Measurements from ENCODE around the gene OSBP2. TPM values are rescaled to one million over a fixed set of nuclear protein-coding genes. Genes with fewer than 3 reads are reported as not detected.

OSBP2 gene
- total and polyA plus RNA-seq, 2 of the 13 experiments (the other 11 are each of a cell fraction or from before 2014, with no cell fraction given) = 5.0 to 7.7 TPM

- TF ChIP-seq PBX2 (CRISPR knock-in tag; IDR thresholded peaks at IDR 0.05) (no peak), CSRNP2 (CRISPR knock-in tag; conservative IDR thresholded peaks at IDR 0.05; ENCODE audit: low read depth) (no peak), MLX (CRISPR knock-in tag; IDR thresholded peaks at IDR 0.05) (no peak)
Measured at GRCh38 chr22:30940685-30941362, 246.2 kb downstream of the OSBP2 start (continued).

GRCh38 chr22:30941363-30941740 lies 246.7 kb downstream of the OSBP2 start:
- Histone ChIP-seq H2AFZ (ENCODE audit: low read length) (no peak overlapping the region), H3K9ac (ENCODE audit: insufficient read depth, low read depth, low read length) (no peak overlapping the region), H3K9me3 (ENCODE audit: low read length) (no peaks in the 10 kb centered on the region), H3K4me2 (ENCODE audit: low read depth, low read length) (no peak overlapping the region), H3K27ac (ENCODE audit: extremely low read length, insufficient read depth, low read length) (no peak overlapping the region), H3K27me3 (ENCODE audit: control insufficient read depth in 1 of 2, insufficient read depth in 2 of 2, low read length in 2 of 2) (no peaks in the 10 kb centered on the region), H3K4me1 (ENCODE audit: insufficient read depth, low read length) (no peaks in the 10 kb centered on the region), H3K4me3 (replicated peaks in 1 of 3; ENCODE audit: insufficient read depth in 1 of 3, low read depth in 2 of 3, low read length in 3 of 3) (no peak overlapping the region), H3K36me3 (replicated peaks in 1 of 2; ENCODE audit: control insufficient read depth in 1 of 2, insufficient read depth in 2 of 2, low read length in 2 of 2) (peaks cover 45 to 94% of the 10 kb centered on the region in 2 experiments), H4K20me1 (ENCODE audit: insufficient read depth, low read length) (no peaks in the 10 kb centered on the region), H3K79me2 (ENCODE audit: insufficient read depth, low read length) (no peaks in the 10 kb centered on the region)
- intact Hi-C loops (cut with micrococcal nuclease; ENCODE audit: unreplicated experiment) = no loop called here
- TF ChIP-seq ZBTB4 (CRISPR knock-in tag; IDR thresholded peaks at IDR 0.05; ENCODE audit: borderline replicate concordance) = no peak
- TF ChIP-seq SCMH1 (CRISPR knock-in tag; IDR thresholded peaks at IDR 0.05; ENCODE audit: borderline replicate concordance) = no peak
- no peak for TF ChIP-seq ZNF432 (CRISPR knock-in tag; IDR thresholded peaks at IDR 0.05; ENCODE audit: borderline replicate concordance)
- TF ChIP-seq FLYWCH1 (CRISPR knock-in tag; IDR thresholded peaks at IDR 0.05) = no peak
- TF ChIP-seq SUZ12 (IDR thresholded peaks at IDR 0.05; ENCODE audit: low read depth, low read length) = no peak
- ATAC-seq (no peak), FAIRE-seq (no peak), DNase-seq (ENCODE audit: low spot score) (no peak)
- CTCF ChIA-PET (ENCODE audit: low intra/inter-chr PET ratio, low total read pairs) = no interaction called here
- WGBS (ENCODE audit: low lambda C conversion rate) = 99% methylated on average over 11 of the region's 11 CpGs
- in situ Hi-C loops (cut with HindIII; ENCODE audit: extremely low pct_ligation_motif_present, low pct_unique_long_range_greater_than_20kb) = no loop called here
- BruUV-seq (replicated peaks) = no TSS peak
- POLR2A ChIA-PET = no interaction called here
